CD4-positive, alpha-beta T cell (primary cell): ENCODE data around the gene APP. TPM values are rescaled to one million over a fixed set of nuclear protein-coding genes. Genes with fewer than 3 reads are reported as not detected.

ENCODE experiments used
- ATAC-seq: fragments of 200-7000 bp; cut with Tn5 transposase; one replicate; pipeline ENCODE4 v1.10.0; 2022; ENCODE audit warnings: mild to moderate bottlenecking; ENCODE audit not compliant: poor library complexity
- CTCF ChIA-PET: fragments of 350-600 bp; sonication (Branson Sonifier 250); formaldehyde crosslinking; loops from one replicate; lab custom pipeline; 2021; ENCODE audit warnings: antibody characterized with exemption, inconsistent platforms; lab: Charles Lee
- POLR2A ChIA-PET: fragments of 350-600 bp; sonication (Branson Sonifier 250); formaldehyde crosslinking; loops from one replicate; lab custom pipeline; 2021; ENCODE audit warnings: antibody characterized with exemption, inconsistent platforms; lab: Charles Lee
- DNase-seq, 14 experiments: peaks; one replicate each; pipeline ENCODE4 v3.0.0-alpha.2; 2013 to 2020; ENCODE audit warnings: mixed read lengths in 2 of 14
- H3K27ac ChIP-seq, 2 donors: one replicate each; pipeline versions ENCODE4 v1.5.1 to v1.7.0; 2013; ENCODE audit warnings: low read length in 2 of 2, low read depth in 1 of 2, mild to moderate bottlenecking in 1 of 2
- H3K27me3 ChIP-seq, 2 experiments: 1 replicate in 1 of 2; 2 replicates in 1 of 2; pipeline versions ENCODE4 v1.6.1 to v1.7.0; 2013; ENCODE audit warnings: low read length in 2 of 2, control low read depth in 1 of 2, mild to moderate bottlenecking in 1 of 2, moderate library complexity in 1 of 2; ENCODE audit not compliant: insufficient read depth in 2 of 2, control insufficient read depth in 1 of 2
- H3K36me3 ChIP-seq: one replicate; pipeline ENCODE4 v1.6.1; 2013; ENCODE audit warnings: low read length, control low read depth; ENCODE audit not compliant: insufficient read depth
- H3K4me1 ChIP-seq: one replicate; pipeline ENCODE4 v1.6.1; 2013; ENCODE audit warnings: low read length, control low read depth; ENCODE audit not compliant: insufficient read depth
- H3K4me3 ChIP-seq: one replicate; pipeline ENCODE4 v1.5.1; 2013; ENCODE audit warnings: mild to moderate bottlenecking, low read length, moderate library complexity
- H3K9me3 ChIP-seq, 2 experiments: 1 replicate in 1 of 2; 2 replicates in 1 of 2; pipeline versions ENCODE4 v1.6.1 to v1.7.0; 2013; ENCODE audit warnings: low read length in 2 of 2, mild to moderate bottlenecking in 2 of 2, control low read depth in 1 of 2, moderate library complexity in 1 of 2; ENCODE audit not compliant: control insufficient read depth in 1 of 2, insufficient read depth in 1 of 2
- H3K27ac Mint-ChIP-seq: one replicate; pipeline ENCODE4 v1.8.0; 2020; ENCODE audit warnings: mixed read lengths
- H3K27me3 Mint-ChIP-seq: one replicate; pipeline ENCODE4 v1.8.0; 2021; ENCODE audit warnings: mixed read lengths
- H3K36me3 Mint-ChIP-seq: one replicate; pipeline ENCODE4 v1.8.0; 2021; ENCODE audit warnings: low read depth, mixed read lengths
- H3K4me1 Mint-ChIP-seq: one replicate; pipeline ENCODE4 v1.8.0; 2021; ENCODE audit warnings: low read depth, mixed read lengths
- H3K4me3 Mint-ChIP-seq: one replicate; pipeline ENCODE4 v1.8.0; 2020; ENCODE audit warnings: mild to moderate bottlenecking, mixed read lengths
- H3K9me3 Mint-ChIP-seq: one replicate; pipeline ENCODE4 v1.8.0; 2020; ENCODE audit warnings: mixed read lengths
- CTCF ChIP-seq: fragments of 200-600 bp; IDR thresholded peaks from one replicate; pipeline ENCODE4 v1.8.0; 2022; ENCODE audit warnings: antibody characterized with exemption, mild to moderate bottlenecking
- intact Hi-C, 2 experiments: fragments of 100-400 bp; cut with DNase I in 1 of 2; cut with micrococcal nuclease in 1 of 2; formaldehyde crosslinking; loops; one replicate each; pipeline versions ENCODE4 v1.15.1 to v1.9.0; 2023 to 2025; cut with DNase I, micrococcal nuclease
- total RNA-seq, 174 experiments: library from RNA in 2 of 174; stranded (reverse) in 2 of 174; gene quantifications; one replicate each; pipeline ENCODE4 v1.2.3 and lab custom pipeline; 2021 to 2026

The APP gene
- total RNA-seq, 2 experiments from 2014 or later, result 43.6 to 44.4 TPM

- ChIA-PET POLR2A (no interaction called here), CTCF (no interaction called here)
- Mint-ChIP-seq H3K27ac (no peak overlapping the region), H3K4me3 (no peak overlapping the region), H3K9me3 (no peaks in the 10 kb centered on the region), H3K36me3 (peaks cover 10% of the 10 kb centered on the region), H3K4me1 (peaks cover 12% of the 10 kb centered on the region), H3K27me3 (no peaks in the 10 kb centered on the region)
- Histone ChIP-seq H3K36me3 (no peaks in the 10 kb centered on the region), H3K9me3 (no peaks in the 10 kb centered on the region), H3K4me3 (no peak overlapping the region), H3K4me1 (no peaks in the 10 kb centered on the region), H3K27ac (no peak overlapping the region), H3K27me3 (no peaks in the 10 kb centered on the region)
- ATAC-seq, result no peak
- intact Hi-C loops, result no loop called here
- DNase-seq, result no peak
- TF ChIP-seq CTCF, result no peak
These were observed 165.1 kb downstream of the APP start for GRCh38 chr21:26005464-26005863.

GRCh38 chr21:26003404-26003803 lies 167.2 kb downstream of the APP start:
- Mint-ChIP-seq H3K27me3 (no peaks in the 10 kb centered on the region), H3K27ac (no peak overlapping the region), H3K4me1 (peaks cover 17% of the 10 kb centered on the region), H3K4me3 (no peak overlapping the region), H3K36me3 (peaks cover 7% of the 10 kb centered on the region), H3K9me3 (no peaks in the 10 kb centered on the region)
- no peak for DNase-seq
- TF ChIP-seq CTCF, result no peak
- intact Hi-C loops, result no loop called here
- ATAC-seq, result no peak
- Histone ChIP-seq H3K4me3 (no peak overlapping the region), H3K4me1 (no peaks in the 10 kb centered on the region), H3K27me3 (no peaks in the 10 kb centered on the region), H3K27ac (no peak overlapping the region), H3K36me3 (no peaks in the 10 kb centered on the region), H3K9me3 (no peaks in the 10 kb centered on the region)
- CTCF ChIA-PET, result no interaction called here
- POLR2A ChIA-PET, result no interaction called here

- POLR2A ChIA-PET, result no interaction called here
- no peak overlapping the region for H3K4me3 ChIP-seq
- peaks cover 12% of the 10 kb centered on the region for H3K4me1 Mint-ChIP-seq
- H3K27ac ChIP-seq, result no peak overlapping the region
- CTCF ChIA-PET, result no interaction called here
- no peak overlapping the region for H3K27ac Mint-ChIP-seq
- intact Hi-C loops, result no loop called here
- no peaks in the 10 kb centered on the region for H3K4me1 ChIP-seq
- H3K9me3 Mint-ChIP-seq, result no peaks in the 10 kb centered on the region
- no peaks in the 10 kb centered on the region for H3K9me3 ChIP-seq
- DNase-seq (no peak), ATAC-seq (no peak)
- TF ChIP-seq CTCF, result no peak
- H3K36me3 Mint-ChIP-seq, result peaks cover 22% of the 10 kb centered on the region
- H3K27me3 ChIP-seq, result no peaks in the 10 kb centered on the region
- no peaks in the 10 kb centered on the region for H3K36me3 ChIP-seq
- no peaks in the 10 kb centered on the region for H3K27me3 Mint-ChIP-seq
- H3K4me3 Mint-ChIP-seq, result no peak overlapping the region
These were observed 169.2 kb downstream of the APP start for GRCh38 chr21:26001356-26001755.
